Keratinocyte (primary cell): Measurements from ENCODE around the gene KCNJ9.

Source experiments
- CTCF ChIP-seq, 3 experiments: IDR thresholded peaks in 1 of 3; conservative IDR thresholded peaks in 1 of 3; optimal IDR thresholded peaks in 1 of 3; 2 replicates in 2 of 3; 3 replicates in 1 of 3; pipeline versions ENCODE3 to v1.5.1; 2011; ENCODE audit warnings: low read length in 3 of 3, mild to moderate bottlenecking in 3 of 3, moderate library complexity in 2 of 3, control low read depth in 1 of 3, inconsistent platforms in 1 of 3; ENCODE audit not compliant: insufficient read depth in 2 of 3; ENCODE audit errors: extremely low read depth in 1 of 3
- EZH2 ChIP-seq: IDR thresholded peaks from one replicate; pipeline ENCODE4 v1.6.1; 2012; ENCODE audit warnings: inconsistent platforms, mild to moderate bottlenecking, low read length, moderate library complexity

- TF ChIP-seq CTCF (optimal IDR thresholded peaks at IDR 0.05 in 1 of 3, IDR thresholded peaks at IDR 0.05 in 1 of 3, conservative IDR thresholded peaks at IDR 0.05 in 1 of 3; ENCODE audit: extremely low read depth in 1 of 3, insufficient read depth in 2 of 3, low read length in 3 of 3) (no peak), EZH2 (no peak)
These were observed 48.2 kb downstream of the KCNJ9 start for GRCh38 chr1:160129558-160129957.
